Loucy (cell line): ENCODE measurements around the gene TBC1D22A.

Experiments
- EZH2phosphoT487 ChIP-seq: fragments of 200-600 bp; IDR thresholded peaks from 2 replicates; pipeline ENCODE4 v1.6.1; 2018; ENCODE audit warnings: antibody characterized with exemption, mild to moderate bottlenecking, moderate library complexity, borderline replicate concordance
- TF ChIP-seq, protein P1 (sequence below): fragments of 200-600 bp; sonication (generic); conservative IDR thresholded peaks from 2 replicates; pipeline ENCODE4 v1.5.1; 2014; ENCODE audit warnings: mild to moderate bottlenecking, antibody characterized with exemption, low read length

DNA sequence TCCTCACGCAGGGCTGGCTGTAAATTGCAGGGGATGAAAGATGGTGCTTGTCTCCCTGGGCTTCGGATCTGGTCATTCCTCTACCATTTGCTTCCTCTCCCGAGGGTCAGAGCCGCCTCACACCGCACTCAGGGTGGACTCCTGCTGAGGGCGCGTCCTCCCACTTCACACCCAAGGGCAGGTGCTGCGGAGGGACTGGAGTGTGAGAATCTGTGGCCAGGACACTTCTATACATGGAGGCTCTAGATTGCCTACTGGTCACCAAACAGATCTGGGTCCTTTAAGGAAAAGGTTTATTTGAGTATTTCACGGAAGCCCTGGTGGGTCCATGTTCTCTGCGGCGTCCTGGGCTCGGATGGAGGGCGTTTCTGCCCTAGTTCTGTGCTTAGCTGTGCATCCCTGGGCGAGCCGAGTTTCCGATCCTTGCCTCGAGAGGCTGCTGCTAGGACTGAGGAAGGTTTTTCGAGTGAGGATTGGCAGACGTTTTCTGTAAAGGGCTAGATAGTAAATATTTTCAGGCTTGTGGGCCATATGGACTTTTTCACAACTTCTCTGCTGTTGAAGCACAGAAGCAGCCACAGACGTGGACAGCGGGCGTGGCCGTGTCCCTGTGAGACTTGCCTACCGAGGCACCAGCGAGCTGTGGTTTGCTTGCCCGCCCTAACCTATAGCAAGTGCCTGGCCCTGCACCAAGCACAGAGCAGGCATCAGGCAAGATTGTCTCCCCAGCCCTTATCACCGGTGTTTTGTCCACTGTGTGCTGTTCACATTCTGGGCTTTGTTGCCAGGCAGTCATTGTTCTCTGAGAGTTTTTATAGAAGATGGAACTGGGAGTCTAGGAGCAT lies 279.0 kb downstream of the TBC1D22A start:
- TF ChIP-seq, protein P1, sequence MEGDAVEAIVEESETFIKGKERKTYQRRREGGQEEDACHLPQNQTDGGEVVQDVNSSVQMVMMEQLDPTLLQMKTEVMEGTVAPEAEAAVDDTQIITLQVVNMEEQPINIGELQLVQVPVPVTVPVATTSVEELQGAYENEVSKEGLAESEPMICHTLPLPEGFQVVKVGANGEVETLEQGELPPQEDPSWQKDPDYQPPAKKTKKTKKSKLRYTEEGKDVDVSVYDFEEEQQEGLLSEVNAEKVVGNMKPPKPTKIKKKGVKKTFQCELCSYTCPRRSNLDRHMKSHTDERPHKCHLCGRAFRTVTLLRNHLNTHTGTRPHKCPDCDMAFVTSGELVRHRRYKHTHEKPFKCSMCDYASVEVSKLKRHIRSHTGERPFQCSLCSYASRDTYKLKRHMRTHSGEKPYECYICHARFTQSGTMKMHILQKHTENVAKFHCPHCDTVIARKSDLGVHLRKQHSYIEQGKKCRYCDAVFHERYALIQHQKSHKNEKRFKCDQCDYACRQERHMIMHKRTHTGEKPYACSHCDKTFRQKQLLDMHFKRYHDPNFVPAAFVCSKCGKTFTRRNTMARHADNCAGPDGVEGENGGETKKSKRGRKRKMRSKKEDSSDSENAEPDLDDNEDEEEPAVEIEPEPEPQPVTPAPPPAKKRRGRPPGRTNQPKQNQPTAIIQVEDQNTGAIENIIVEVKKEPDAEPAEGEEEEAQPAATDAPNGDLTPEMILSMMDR, result no peak
- no peak for TF ChIP-seq EZH2phosphoT487
